ENCODE results near the gene PI4KB. TPM values are rescaled to one million over a fixed set of nuclear protein-coding genes. Genes with fewer than 3 reads are reported as not detected.

Gene PI4KB
- total RNA-seq, 4 donors from 2014 or later, result 68.0 to 147 (median 83.7) TPM

- H3K36me3 ChIP-seq, result peaks cover 0 to 24% (median 0%) of the 10 kb centered on the region in 3 donors
- H3K27ac ChIP-seq, result peak overlapping the region; percentile 83 to 91 (median 88)
- no peak for TF ChIP-seq POLR2A (IDR thresholded peaks at IDR 0.05)
- no peak for TF ChIP-seq CTCF (IDR thresholded peaks at IDR 0.05)
- peak overlapping the region; percentile 59 to 85 (median 76) for H3K4me3 ChIP-seq
- DNase-seq, result peak in 2 of 3 donors; percentile 50 to 60
- no peaks in the 10 kb centered on the region for H3K9me3 ChIP-seq
- H3K4me1 ChIP-seq, result peaks cover 0 to 25% (median 4%) of the 10 kb centered on the region in 4 donors
- no peaks in the 10 kb centered on the region for H3K27me3 ChIP-seq
These were observed 873 bp upstream of the PI4KB start for GRCh38 chr1:151327903-151328674.

GRCh38 chr1:151326619-151327222 is 495 bp downstream of the PI4KB start:
- TF ChIP-seq CTCF (IDR thresholded peaks at IDR 0.05) (no peak), POLR2A (IDR thresholded peaks at IDR 0.05) (no peak)
- no peaks in the 10 kb centered on the region for H3K9me3 ChIP-seq
- DNase-seq, result peak in 2 of 3 donors; percentile 64 to 73
- peaks cover 0 to 25% (median 4%) of the 10 kb centered on the region in 4 donors for H3K4me1 ChIP-seq
- peak overlapping the region; percentile 83 to 91 (median 88) for H3K27ac ChIP-seq
- peaks cover 0 to 35% (median 0%) of the 10 kb centered on the region in 3 donors for H3K36me3 ChIP-seq
- no peaks in the 10 kb centered on the region for H3K27me3 ChIP-seq
- H3K4me3 ChIP-seq, result peak overlapping the region; percentile 59 to 85 (median 76)

- H3K27ac ChIP-seq, result peak overlapping the region in 2 of 4 donors; percentile 83 to 91
These were observed 1.4 kb downstream of the PI4KB start for GRCh38 chr1:151325646-151326429.

GRCh38 chr1:151325231-151325630 is 2.0 kb downstream of the PI4KB start:
- Histone ChIP-seq H3K4me3 (no peak overlapping the region), H3K4me1 (peaks cover 0 to 25% (median 4%) of the 10 kb centered on the region in 4 donors), H3K27me3 (no peaks in the 10 kb centered on the region), H3K36me3 (peaks cover 0 to 45% (median 0%) of the 10 kb centered on the region in 3 donors), H3K9me3 (no peaks in the 10 kb centered on the region), H3K27ac (no peak overlapping the region)
- no peak for TF ChIP-seq CTCF (IDR thresholded peaks at IDR 0.05)
- TF ChIP-seq POLR2A (IDR thresholded peaks at IDR 0.05), result no peak
- no peak for DNase-seq

More at GRCh38 chr1:151325646-151326429, 1.4 kb downstream of the PI4KB start:
- Histone ChIP-seq H3K9me3 (no peaks in the 10 kb centered on the region), H3K4me1 (peaks cover 0 to 25% (median 4%) of the 10 kb centered on the region in 4 donors), H3K36me3 (peaks cover 0 to 39% (median 0%) of the 10 kb centered on the region in 3 donors), H3K27me3 (no peaks in the 10 kb centered on the region), H3K4me3 (peak overlapping the region; percentile 59 to 85 (median 76))
- DNase-seq, result no peak
- TF ChIP-seq CTCF (IDR thresholded peaks at IDR 0.05), result no peak

- peaks cover 0 to 53% (median 0%) of the 10 kb centered on the region in 3 donors for H3K36me3 ChIP-seq
These were observed 2.8 kb downstream of the PI4KB start for GRCh38 chr1:151324390-151324930.

More at GRCh38 chr1:151324390-151324930, 2.8 kb downstream of the PI4KB start:
- no peak for DNase-seq
- Histone ChIP-seq H3K9me3 (no peaks in the 10 kb centered on the region), H3K4me3 (no peak overlapping the region), H3K4me1 (peaks cover 0 to 25% (median 4%) of the 10 kb centered on the region in 4 donors), H3K27ac (no peak overlapping the region), H3K27me3 (no peaks in the 10 kb centered on the region)
- TF ChIP-seq CTCF (IDR thresholded peaks at IDR 0.05), result no peak
- TF ChIP-seq POLR2A (IDR thresholded peaks at IDR 0.05), result no peak
